Suprapubic skin (tissue), 4 donors: Measurements from ENCODE around the gene FUOM. TPM values are rescaled to one million over a fixed set of nuclear protein-coding genes. Genes with fewer than 3 reads are reported as not detected.
"Not testable (repeated sequence)": the region's sequence is repeated elsewhere in the genome, so short reads cannot be mapped to it uniquely, and the experiment has no call there.

Experiments
- DNase-seq, 2 donors: peaks; one replicate each; pipeline ENCODE4 v3.0.0-alpha.2; 2019; ENCODE audit warnings: low spot score in 2 of 2
- H3K27ac ChIP-seq: fragments of 200-600 bp; sonication (generic); one replicate; pipeline ENCODE4 v1.5.1; 2019
- H3K27me3 ChIP-seq: fragments of 200-600 bp; sonication (generic); one replicate; pipeline ENCODE4 v1.5.1; 2019
- H3K36me3 ChIP-seq: fragments of 200-600 bp; sonication (generic); one replicate; pipeline ENCODE4 v1.5.1; 2019
- H3K4me1 ChIP-seq: fragments of 200-600 bp; sonication (generic); one replicate; pipeline ENCODE4 v1.5.1; 2019
- H3K4me3 ChIP-seq: fragments of 200-600 bp; sonication (generic); one replicate; pipeline ENCODE4 v1.5.1; 2019; ENCODE audit warnings: mild to moderate bottlenecking
- H3K9me3 ChIP-seq: fragments of 200-600 bp; sonication (generic); one replicate; pipeline ENCODE4 v1.5.1; 2019
- EP300 ChIP-seq: sonication (generic); formaldehyde crosslinking; IDR thresholded peaks from one replicate; pipeline ENCODE4 v1.6.1; 2017; ENCODE audit warnings: antibody characterized with exemption
- POLR2A ChIP-seq, 2 donors: fragments of 450-650 bp; IDR thresholded peaks; one replicate each; pipeline ENCODE4 v1.6.1; 2017; ENCODE audit warnings: antibody characterized with exemption in 2 of 2, mild to moderate bottlenecking in 2 of 2, moderate library complexity in 2 of 2
- POLR2AphosphoS5 ChIP-seq, 3 donors: sonication (generic); formaldehyde crosslinking; IDR thresholded peaks; one replicate each; pipeline ENCODE4 v1.6.1; 2017; ENCODE audit warnings: antibody characterized with exemption in 3 of 3
- WGBS: methylation state at CpG from one replicate; pipeline ENCODE4 v1.1.5; 2018; 5-methylcytosine and 5-hydroxymethylcytosine counted together
- total RNA-seq, 4 donors: library from RNA; depleted of rRNA; stranded (reverse); fragments of >200 nt; gene quantifications; one replicate each; pipeline ENCODE4 v1.1.0, GENCODE V29; 2016
- TF ChIP-seq, protein P1 (sequence below), 2 donors: fragments of 200-600 bp in 1 of 2; fragments of 450-650 bp in 1 of 2; sonication (generic) in 1 of 2; IDR thresholded peaks; one replicate each; pipeline ENCODE4 v1.5.1; 2016 to 2019; ENCODE audit warnings: antibody characterized with exemption in 2 of 2, mild to moderate bottlenecking in 1 of 2, moderate library complexity in 1 of 2

Gene FUOM
- total RNA-seq, 4 donors from 2014 or later, result 7.8 to 13.8 (median 11.7) TPM

DNA sequence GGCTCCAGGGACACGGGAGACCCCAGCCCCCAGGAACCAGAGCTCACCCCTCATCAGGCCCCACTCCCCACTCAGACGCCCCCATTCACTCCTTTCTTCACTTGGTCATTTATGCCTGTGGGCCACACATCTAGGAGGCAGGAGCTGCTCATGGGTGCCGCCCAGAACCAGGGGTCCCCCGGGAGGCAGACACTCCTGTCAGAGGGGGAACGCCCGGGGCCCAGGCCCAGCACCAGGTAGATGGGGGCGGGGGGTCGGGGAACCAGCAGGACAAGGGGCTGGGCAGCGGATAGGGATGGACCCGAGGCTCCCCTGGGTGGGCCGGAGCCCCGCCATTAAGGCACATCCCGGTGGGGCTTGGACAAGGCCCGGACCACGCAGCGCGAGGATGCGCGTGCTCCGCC is 33.0 kb downstream of the FUOM start:
- H3K4me1 ChIP-seq, result peaks cover 22% of the 10 kb centered on the region
- peak overlapping the region; percentile 51 for H3K4me3 ChIP-seq
- no peak overlapping the region for H3K27ac ChIP-seq
- TF ChIP-seq EP300 (no peak), POLR2AphosphoS5 (IDR thresholded peaks at IDR 0.05) (no peak), POLR2A (IDR thresholded peaks at IDR 0.05) (no peak)
- TF ChIP-seq, protein P1, sequence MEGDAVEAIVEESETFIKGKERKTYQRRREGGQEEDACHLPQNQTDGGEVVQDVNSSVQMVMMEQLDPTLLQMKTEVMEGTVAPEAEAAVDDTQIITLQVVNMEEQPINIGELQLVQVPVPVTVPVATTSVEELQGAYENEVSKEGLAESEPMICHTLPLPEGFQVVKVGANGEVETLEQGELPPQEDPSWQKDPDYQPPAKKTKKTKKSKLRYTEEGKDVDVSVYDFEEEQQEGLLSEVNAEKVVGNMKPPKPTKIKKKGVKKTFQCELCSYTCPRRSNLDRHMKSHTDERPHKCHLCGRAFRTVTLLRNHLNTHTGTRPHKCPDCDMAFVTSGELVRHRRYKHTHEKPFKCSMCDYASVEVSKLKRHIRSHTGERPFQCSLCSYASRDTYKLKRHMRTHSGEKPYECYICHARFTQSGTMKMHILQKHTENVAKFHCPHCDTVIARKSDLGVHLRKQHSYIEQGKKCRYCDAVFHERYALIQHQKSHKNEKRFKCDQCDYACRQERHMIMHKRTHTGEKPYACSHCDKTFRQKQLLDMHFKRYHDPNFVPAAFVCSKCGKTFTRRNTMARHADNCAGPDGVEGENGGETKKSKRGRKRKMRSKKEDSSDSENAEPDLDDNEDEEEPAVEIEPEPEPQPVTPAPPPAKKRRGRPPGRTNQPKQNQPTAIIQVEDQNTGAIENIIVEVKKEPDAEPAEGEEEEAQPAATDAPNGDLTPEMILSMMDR (IDR thresholded peaks at IDR 0.05), result no peak
- peaks cover 78% of the 10 kb centered on the region for H3K27me3 ChIP-seq
- no peak for DNase-seq
- no peaks in the 10 kb centered on the region for H3K36me3 ChIP-seq
- 14% methylated on average over 12 of the region's 20 CpGs for WGBS
- H3K9me3 ChIP-seq, result no peaks in the 10 kb centered on the region

DNA sequence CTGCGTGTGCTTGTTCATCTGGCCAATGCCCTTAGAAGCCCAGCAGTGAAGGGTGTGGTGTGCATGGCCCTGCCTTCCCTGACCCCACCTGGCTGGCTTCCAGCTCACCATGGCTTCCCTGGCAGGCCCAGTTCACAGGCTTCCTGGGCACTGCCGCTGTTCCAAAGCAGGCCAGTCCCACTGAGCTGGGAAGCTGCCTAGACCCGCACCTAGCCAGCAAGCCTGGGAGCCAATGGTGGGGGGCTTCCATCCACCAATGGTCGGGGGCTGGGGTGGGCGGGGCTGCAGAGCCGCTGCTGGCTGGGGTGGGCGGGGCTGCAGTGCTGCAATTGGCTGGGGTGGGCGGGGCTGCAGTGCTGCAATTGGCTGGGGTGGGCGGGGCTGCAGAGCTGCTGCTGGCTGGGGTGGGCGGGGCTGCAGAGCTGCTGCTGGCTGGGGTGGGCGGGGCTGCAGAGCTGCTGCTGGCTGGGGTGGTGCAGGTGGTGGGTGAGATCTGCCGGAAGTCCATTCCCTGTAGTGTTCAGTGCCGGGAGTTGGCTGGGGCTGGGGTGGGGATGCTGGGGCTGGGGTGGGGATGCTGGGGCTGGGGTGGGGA is 33.5 kb downstream of the FUOM start:
- peaks cover 18% of the 10 kb centered on the region for H3K4me1 ChIP-seq
- TF ChIP-seq EP300, result no peak
- TF ChIP-seq, protein P1 (IDR thresholded peaks at IDR 0.05), result no peak
- no peak for TF ChIP-seq POLR2AphosphoS5 (IDR thresholded peaks at IDR 0.05)
- peak overlapping the region; percentile 51 for H3K4me3 ChIP-seq
- no peaks in the 10 kb centered on the region for H3K36me3 ChIP-seq
- H3K9me3 ChIP-seq, result no peaks in the 10 kb centered on the region
- H3K27me3 ChIP-seq, result peaks cover 80% of the 10 kb centered on the region
- DNase-seq, result no peak
- WGBS, result 20% methylated on average over 3 of the region's 13 CpGs
- H3K27ac ChIP-seq, result no peak overlapping the region

DNA sequence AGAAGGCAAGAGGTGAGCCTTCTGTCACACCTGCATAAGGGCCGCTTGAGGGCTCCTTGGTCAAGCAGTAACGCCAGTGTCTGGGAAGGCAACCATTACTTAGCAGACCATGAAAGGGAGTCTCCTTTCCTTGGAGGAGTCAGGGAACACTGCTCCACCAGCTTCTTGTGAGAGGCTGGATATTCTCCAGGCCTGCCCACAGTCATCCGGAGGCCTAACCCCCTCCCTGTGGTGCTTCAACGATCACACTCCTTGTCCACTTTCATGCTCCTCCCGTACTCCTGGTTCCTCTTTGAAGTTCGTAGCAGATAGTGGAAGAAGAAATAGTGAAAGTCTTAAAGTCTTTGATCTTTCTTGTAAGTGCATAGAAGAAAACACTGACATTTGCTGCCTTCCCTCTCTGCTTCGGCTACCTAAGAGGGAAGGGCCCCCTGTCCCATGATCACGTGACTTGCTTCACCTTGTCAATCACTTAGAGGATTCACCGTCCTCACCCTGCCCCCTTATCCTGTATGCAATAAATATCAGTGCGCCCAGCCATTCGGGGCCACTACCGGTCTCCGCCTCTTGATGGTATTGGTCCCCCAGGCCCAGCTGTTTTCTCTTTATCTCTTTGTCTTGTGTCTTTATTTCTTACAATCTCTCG is 35.6 kb downstream of the FUOM start:
- not testable (repeated sequence) for H3K4me3 ChIP-seq, H3K36me3 ChIP-seq, DNase-seq, H3K9me3 ChIP-seq, H3K27ac ChIP-seq
- peaks cover 24% of the 10 kb centered on the region for H3K4me1 ChIP-seq
- peaks cover 68% of the 10 kb centered on the region for H3K27me3 ChIP-seq
- WGBS, result 68% methylated on average over 12 of the region's 14 CpGs

DNA sequence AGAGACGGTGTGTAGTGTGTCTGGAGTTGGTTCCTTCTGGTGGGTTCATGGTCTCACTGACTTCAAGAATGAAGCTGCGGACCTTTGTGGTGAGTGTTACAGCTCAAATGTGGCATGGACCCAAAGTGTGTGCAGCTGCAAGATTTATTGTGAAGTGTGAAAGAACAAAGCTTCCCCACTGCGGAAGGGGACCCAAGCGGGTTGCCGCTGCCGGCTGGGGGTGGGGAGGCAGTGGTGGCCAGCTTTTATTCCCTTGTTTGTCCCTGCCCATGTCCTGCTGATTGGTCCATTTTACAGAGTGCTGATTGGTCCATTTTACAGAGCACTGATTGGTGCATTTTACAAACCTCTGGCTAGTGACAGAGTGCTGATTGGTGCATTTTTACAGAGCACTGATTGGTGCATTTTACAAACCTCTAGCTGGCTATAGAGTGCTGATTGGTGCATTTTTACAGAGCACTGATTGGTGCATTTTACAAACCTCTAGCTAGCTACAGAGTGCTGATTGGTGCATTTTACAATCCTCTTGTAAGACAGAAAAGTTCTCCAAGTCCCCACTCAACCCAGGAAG is 36.9 kb downstream of the FUOM start:
- not testable (repeated sequence) for H3K36me3 ChIP-seq, H3K27ac ChIP-seq, H3K9me3 ChIP-seq, DNase-seq, H3K4me3 ChIP-seq
- 91% methylated on average over 6 of the region's 6 CpGs for WGBS
- peaks cover 22% of the 10 kb centered on the region for H3K4me1 ChIP-seq
- peaks cover 55% of the 10 kb centered on the region for H3K27me3 ChIP-seq

DNA sequence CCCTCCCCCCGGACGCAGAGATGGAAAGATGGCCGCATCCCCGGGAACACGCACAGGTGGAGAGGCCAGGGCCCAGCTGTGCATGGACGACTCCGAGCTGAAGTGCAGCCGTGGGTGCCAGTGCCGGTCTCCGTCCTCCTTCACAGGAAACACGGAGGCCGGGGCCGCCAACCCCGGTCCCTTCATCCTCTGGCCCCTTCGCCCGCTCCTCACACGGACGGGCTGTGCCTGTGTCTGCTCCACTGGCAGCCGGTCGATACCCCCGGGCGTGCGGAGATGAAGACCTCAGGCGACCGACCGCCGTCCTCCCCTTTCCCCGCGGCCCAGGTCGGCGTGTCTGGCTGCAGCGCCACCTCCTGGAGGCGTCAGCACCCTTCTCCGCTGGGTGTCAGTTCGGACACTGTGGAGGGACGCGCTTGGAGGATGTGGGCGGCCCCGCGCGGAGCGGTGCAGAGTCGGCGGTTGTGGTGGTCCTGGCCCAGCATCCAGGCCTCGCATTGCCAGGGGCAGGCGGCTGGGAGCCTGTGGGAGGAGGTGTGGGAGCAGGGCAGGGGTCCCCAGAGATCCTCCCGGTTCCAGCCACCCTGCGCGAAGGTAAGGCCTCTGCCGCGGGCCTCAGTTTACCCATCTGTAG is 39.2 kb downstream of the FUOM start:
- DNase-seq, result no peak
- H3K27ac ChIP-seq, result no peak overlapping the region
- peak overlapping the region; percentile 40 for H3K4me3 ChIP-seq
- peaks cover 34% of the 10 kb centered on the region for H3K27me3 ChIP-seq
- no peak for TF ChIP-seq POLR2AphosphoS5 (IDR thresholded peaks at IDR 0.05)
- TF ChIP-seq, protein P1 (IDR thresholded peaks at IDR 0.05), result peak in 1 of 2 donors; percentile 77
- H3K9me3 ChIP-seq, result no peaks in the 10 kb centered on the region
- WGBS, result no CpG with 5 or more reads among the region's 51 CpGs
- H3K4me1 ChIP-seq, result peaks cover 7% of the 10 kb centered on the region
- H3K36me3 ChIP-seq, result no peaks in the 10 kb centered on the region

DNA sequence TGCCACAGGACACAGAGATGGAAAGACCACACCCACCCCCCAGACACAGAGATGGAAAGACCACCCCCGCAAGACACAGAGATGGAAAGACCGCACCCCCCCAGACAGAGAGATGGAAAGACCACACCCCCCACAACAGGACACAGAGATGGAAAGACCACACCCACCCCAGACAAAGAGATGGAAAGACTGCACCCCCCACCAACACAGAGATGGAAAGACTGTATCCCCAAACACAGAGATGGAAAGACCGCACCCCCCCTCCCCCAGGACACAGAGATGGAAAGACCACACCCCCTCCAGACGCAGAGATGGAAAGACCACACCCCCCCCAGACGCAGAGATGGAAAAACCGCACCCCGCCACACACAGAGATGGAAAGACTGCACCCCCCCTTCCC is 41.1 kb downstream of the FUOM start:
- H3K36me3 ChIP-seq, result peaks cover 16% of the 10 kb centered on the region
- H3K27me3 ChIP-seq, result peaks cover 25% of the 10 kb centered on the region
- TF ChIP-seq, protein P1 (IDR thresholded peaks at IDR 0.05), result no peak
- TF ChIP-seq EP300, result no peak
- TF ChIP-seq POLR2AphosphoS5 (IDR thresholded peaks at IDR 0.05), result no peak
- DNase-seq, result no peak
- H3K9me3 ChIP-seq, result no peaks in the 10 kb centered on the region
- peaks cover 7% of the 10 kb centered on the region for H3K4me1 ChIP-seq
- H3K4me3 ChIP-seq, result no peak overlapping the region
- no peak overlapping the region for H3K27ac ChIP-seq
- WGBS, result 73% methylated on average over 7 of the region's 7 CpGs
